SJSA1 (cell line): Measurements from ENCODE around the gene SGF29. TPM values are rescaled to one million over a fixed set of nuclear protein-coding genes. Genes with fewer than 3 reads are reported as not detected.
"Not testable (repeated sequence)": the region's sequence is repeated elsewhere in the genome, so short reads cannot be mapped to it uniquely, and the experiment has no call there.

Experiments
- DNase-seq, 2 experiments: peaks; one replicate each; pipeline ENCODE4 v3.0.0-alpha.2; 2015 to 2020; ENCODE audit warnings: low spot score in 2 of 2, low read depth in 1 of 2
- H3K27ac ChIP-seq: fragments of 250-450 bp; sonication (Bioruptor Pico); 2 replicates; pipeline ENCODE4 v1.5.1; 2020; ENCODE audit warnings: mild to moderate bottlenecking, moderate library complexity
- H3K27me3 ChIP-seq: fragments of 250-450 bp; sonication (Bioruptor Pico); replicated peaks from 2 replicates; pipeline ENCODE4 v1.5.1; 2020; ENCODE audit warnings: mild to moderate bottlenecking, moderate library complexity
- H3K36me3 ChIP-seq: fragments of 250-450 bp; sonication (Bioruptor Pico); 2 replicates; pipeline ENCODE4 v1.5.1; 2020; ENCODE audit warnings: mild to moderate bottlenecking
- H3K4me1 ChIP-seq: fragments of 250-450 bp; sonication (Bioruptor Pico); replicated peaks from 2 replicates; pipeline ENCODE4 v1.6.1; 2021; ENCODE audit warnings: mild to moderate bottlenecking
- H3K4me3 ChIP-seq: fragments of 250-450 bp; sonication (Bioruptor Pico); 2 replicates; pipeline ENCODE4 v1.5.1; 2020; ENCODE audit warnings: mild to moderate bottlenecking
- H3K9me3 ChIP-seq: fragments of 250-450 bp; sonication (Bioruptor Pico); replicated peaks from 2 replicates; pipeline ENCODE4 v1.5.1; 2020; ENCODE audit warnings: mild to moderate bottlenecking
- total RNA-seq: library from RNA; depleted of rRNA; stranded (reverse); fragments of >200 nt; shearing (Covaris generic); gene quantifications from 2 replicates; pipeline ENCODE4 v1.2.3, GENCODE V29; 2014

Gene SGF29
- total RNA-seq, 1 experiment from 2014 or later, result 20.6 TPM

DNA sequence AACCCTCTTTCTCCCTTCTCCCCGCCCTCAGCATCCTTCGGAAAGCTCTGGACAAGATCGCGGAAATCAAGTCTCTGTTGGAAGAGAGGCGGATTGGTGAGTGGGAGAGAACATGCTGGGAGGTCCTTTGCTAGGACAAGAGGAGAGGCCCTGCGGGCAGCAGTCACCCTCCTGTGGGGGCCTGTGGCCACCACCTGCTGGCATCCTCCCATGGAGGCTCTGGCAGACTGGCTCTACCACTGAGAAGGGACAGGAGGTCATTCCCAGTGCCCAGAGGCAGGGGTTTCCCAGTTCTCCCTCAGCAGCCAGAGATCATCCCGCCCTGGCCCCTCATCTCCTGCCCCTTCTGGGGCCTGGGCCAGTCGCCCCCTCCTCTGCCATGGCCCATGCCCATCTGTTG lies 35.3 kb downstream of the SGF29 start:
- Histone ChIP-seq H3K36me3 (peaks cover 26% of the 10 kb centered on the region), H3K4me1 (peaks cover 6% of the 10 kb centered on the region), H3K27ac (no peak overlapping the region), H3K9me3 (no peaks in the 10 kb centered on the region), H3K4me3 (no peak overlapping the region), H3K27me3 (no peaks in the 10 kb centered on the region)
- no peak for DNase-seq

DNA sequence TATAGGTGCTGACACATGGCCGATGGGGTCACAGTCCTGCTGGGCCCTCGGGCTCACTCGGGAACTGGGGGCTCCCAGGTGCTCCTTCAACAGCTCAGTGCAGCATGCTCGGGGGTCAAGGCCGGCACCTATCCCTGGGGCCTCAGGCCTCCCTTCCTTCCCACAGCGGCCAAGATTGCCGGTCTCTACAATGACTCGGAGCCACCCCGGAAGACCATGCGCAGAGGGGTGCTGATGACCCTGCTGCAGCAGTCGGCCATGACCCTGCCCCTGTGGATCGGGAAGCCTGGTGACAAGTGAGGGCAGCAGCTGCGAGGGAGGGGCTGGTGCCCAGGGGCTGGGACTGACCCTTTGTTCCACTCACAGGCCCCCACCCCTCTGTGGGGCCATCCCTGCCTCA lies 36.2 kb downstream of the SGF29 start:
- no peaks in the 10 kb centered on the region for H3K9me3 ChIP-seq
- H3K27me3 ChIP-seq, result no peaks in the 10 kb centered on the region
- peaks cover 26% of the 10 kb centered on the region for H3K36me3 ChIP-seq
- peaks cover 6% of the 10 kb centered on the region for H3K4me1 ChIP-seq
- H3K27ac ChIP-seq, result no peak overlapping the region
- no peak for DNase-seq
- no peak overlapping the region for H3K4me3 ChIP-seq

DNA sequence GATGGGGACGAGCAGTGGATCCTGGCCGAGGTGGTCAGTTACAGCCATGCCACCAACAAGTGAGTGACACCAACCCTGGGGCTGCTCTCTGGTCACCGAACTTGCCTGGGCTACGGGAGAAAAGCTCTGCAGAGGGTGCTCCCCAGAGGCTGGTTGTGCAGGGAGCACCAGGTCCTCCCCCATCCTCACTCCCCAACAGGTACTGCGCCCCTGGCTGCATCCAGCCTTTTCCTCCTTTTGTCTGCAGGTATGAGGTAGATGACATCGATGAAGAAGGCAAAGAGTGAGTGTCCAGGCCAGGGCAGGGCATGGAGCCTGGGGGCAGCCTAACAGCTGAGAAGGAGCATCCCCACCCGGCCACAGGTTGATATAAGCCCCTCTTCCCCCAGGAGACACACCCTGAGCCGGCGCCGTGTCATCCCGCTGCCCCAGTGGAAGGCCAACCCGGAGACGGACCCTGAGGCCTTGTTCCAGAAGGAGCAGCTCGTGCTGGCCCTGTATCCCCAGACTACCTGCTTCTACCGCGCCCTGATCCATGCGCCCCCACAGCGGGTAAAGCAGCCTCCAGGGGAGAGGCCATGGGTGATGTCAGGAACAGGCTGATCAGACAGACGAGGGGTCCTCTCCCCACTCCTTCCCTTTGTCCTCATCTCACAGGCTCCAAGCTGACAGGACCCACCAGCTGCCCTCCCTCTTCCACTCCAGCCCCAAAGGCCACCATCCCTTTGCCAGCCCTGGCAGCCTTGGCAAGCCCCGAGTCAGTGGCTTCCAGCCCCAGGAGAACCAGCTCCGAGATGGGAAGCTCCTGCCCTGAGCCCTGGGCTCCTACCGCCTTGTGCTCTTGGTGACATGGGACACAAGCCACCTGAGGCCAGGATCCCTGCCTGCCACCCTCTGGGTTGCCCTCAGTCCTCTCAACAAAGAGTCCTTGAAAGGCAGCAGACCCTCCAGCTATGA lies 36.9 kb downstream of the SGF29 start:
- Histone ChIP-seq H3K36me3 (peaks cover 22% of the 10 kb centered on the region), H3K9me3 (no peaks in the 10 kb centered on the region), H3K4me1 (peaks cover 6% of the 10 kb centered on the region), H3K27me3 (no peaks in the 10 kb centered on the region), H3K4me3 (no peak overlapping the region), H3K27ac (no peak overlapping the region)
- no peak for DNase-seq

DNA sequence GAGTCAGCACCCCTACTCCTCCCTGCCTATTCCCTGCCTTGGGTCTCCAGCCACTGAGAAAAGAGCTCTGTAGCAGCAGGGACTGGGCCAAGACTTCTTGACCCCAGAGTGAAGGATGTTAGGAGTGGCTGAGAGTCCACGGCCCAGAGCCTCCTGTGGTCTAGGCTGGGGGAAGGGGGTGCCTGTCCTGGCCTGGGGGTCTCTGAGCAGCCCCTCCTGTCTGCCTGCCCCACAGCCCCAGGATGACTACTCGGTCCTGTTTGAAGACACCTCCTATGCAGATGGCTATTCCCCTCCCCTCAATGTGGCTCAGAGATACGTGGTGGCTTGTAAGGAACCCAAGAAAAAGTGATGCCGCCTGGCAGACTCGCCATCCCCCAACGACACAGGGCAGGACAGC lies 37.6 kb downstream of the SGF29 start:
- Histone ChIP-seq H3K9me3 (no peaks in the 10 kb centered on the region), H3K27ac (no peak overlapping the region), H3K4me3 (no peak overlapping the region), H3K36me3 (peaks cover 19% of the 10 kb centered on the region), H3K27me3 (no peaks in the 10 kb centered on the region), H3K4me1 (peaks cover 6% of the 10 kb centered on the region)
- no peak for DNase-seq

DNA sequence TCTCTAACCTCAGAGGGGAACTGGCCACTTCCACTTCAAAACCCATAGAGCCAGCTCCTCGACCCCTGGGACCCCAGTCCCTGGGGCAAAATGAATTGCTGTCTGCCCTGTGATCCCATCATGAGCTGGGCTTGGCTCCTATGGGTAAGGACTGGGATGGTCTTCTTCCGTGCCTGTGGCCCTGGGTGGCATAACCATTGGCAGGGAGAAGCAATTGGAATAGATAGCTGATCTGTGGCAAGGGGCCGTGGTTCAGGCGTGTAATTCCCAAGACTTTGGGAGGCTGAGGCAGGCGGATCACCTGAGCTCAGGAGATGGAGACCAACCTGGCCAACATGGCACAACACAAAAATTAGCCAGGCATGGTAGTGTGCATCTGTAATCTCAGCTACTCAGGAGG lies 38.8 kb downstream of the SGF29 start:
- Histone ChIP-seq H3K9me3 (no peaks in the 10 kb centered on the region), H3K4me1 (peaks cover 1% of the 10 kb centered on the region), H3K27me3 (no peaks in the 10 kb centered on the region), H3K36me3 (peaks cover 16% of the 10 kb centered on the region), H3K27ac (no peak overlapping the region), H3K4me3 (no peak overlapping the region)
- no peak for DNase-seq

DNA sequence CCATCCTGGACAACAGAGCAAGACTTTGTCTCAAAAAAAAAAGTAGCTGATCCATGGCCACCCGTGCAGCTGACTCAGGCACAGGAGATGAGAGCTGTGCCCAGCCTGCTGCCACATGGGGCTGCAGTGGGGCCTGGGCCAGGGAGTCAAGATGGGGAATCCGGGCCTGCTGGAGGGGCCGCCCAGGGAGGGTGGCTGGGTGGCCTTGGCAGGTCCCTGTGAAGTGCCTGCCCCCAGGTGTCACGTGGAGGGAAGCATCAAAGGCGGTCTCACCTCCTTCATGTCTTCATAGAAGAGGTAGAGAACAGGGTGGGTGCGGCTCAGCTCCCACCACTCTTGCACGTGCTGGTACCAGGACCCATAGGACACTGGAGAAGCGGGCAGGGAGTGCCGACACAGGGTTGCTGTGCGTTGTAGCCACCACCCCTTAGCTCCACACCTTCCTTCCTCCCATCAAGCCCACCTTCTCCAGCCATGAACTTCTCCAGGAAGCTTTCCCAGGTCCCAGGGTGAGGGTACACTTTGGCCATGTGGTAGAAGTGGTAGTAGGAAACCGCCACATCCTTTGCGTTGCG lies 39.3 kb downstream of the SGF29 start:
- Histone ChIP-seq H3K27me3 (no peaks in the 10 kb centered on the region), H3K4me1 (no peaks in the 10 kb centered on the region), H3K9me3 (no peaks in the 10 kb centered on the region)

DNA sequence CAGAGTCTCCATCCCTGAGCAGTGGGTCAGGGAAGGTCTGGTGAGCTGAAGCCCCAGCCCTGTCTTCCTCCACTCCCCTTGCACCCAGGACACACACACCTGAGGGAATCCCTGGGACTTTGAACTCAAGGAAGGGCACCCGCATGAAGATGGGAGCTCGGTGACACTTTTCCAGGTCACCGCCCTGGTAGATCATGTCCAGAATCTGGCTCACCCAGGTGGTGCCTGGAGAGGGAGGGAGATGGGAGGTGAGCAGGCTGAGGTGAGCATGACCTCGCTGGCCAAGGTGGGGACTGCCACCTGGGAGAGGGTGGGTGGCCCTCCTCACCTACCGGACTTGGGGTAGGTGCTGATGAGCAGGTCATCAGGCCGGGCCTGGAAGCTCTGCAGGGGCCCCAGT lies 41.7 kb downstream of the SGF29 start:
- not testable (repeated sequence) for DNase-seq, H3K4me3 ChIP-seq, H3K27ac ChIP-seq, H3K27me3 ChIP-seq, H3K9me3 ChIP-seq, H3K36me3 ChIP-seq, H3K4me1 ChIP-seq

More for the DNA sequence above, 39.3 kb downstream of the SGF29 start:
- H3K27ac ChIP-seq, result no peak overlapping the region
- peaks cover 16% of the 10 kb centered on the region for H3K36me3 ChIP-seq
- DNase-seq, result no peak
- H3K4me3 ChIP-seq, result no peak overlapping the region

DNA sequence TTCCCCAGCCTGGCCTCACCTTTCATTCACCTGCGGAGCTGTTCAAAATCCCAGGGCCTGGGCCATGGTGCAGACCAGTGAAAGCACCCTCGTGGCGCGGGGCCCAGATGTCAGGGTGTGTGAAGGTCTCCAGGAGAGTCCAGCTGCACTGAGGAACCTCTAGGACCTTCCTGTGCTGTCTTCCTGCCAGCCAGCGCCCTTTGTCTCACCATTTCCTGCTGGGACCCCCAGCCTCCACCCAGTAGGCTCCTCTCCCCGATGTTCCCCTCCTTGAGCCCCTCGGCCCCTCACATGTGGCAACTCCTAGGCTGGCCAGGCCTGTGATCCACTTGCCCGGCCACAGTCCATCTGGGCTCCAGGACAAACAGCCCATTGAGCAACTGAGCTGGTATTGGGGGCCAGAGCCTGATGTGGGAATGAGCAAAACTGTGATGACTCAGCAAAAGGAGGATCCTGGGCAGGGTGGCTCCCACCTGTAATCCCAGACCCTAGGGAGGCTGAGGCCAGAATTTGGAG lies 42.5 kb downstream of the SGF29 start:
- H3K27ac ChIP-seq, result no peak overlapping the region
- no peaks in the 10 kb centered on the region for H3K9me3 ChIP-seq
- no peaks in the 10 kb centered on the region for H3K4me1 ChIP-seq
- DNase-seq, result no peak
- H3K27me3 ChIP-seq, result no peaks in the 10 kb centered on the region
- peaks cover under 1% of the 10 kb centered on the region for H3K36me3 ChIP-seq
- H3K4me3 ChIP-seq, result no peak overlapping the region

DNA sequence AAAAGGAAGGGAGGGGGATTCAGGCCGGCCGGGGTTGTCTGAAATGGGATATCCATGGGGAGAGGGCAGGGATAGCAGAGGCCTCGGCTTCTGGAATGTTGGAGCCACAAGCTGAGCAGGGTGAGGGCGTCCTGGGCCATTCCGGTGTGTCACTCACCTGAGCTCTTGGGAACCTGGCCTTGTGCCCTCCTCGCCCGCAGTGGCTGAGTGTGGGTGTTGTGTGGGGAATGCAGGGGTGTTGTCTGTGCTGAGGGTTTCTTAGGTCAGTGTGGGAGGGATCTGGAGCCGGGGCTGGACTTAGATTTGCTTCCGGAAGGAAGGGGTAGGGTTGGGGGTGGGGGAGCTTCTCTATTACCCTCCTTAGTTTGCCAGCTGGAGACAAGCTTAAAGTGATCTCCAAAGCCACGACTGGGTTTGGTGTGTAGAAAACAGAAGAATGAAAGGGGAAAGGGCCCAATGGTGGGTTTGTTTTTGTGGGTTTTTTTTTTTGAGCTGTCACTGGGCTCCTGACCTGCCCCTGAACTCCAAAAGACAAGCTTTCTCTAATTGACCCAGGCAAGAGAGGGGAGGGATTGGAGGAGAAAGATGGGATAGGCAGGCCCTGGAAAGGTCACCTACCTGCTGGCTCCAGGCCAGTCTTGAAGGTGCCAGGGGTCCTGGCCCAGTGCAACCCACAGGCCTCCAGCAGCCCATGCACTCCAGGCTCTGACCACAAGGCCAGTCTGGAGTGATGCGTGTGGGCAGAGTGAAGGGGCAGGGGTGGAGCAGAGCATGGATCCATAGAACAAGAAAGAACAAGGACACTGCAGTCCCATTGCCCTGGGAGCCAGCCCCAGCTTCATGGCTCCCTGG lies 43.3 kb downstream of the SGF29 start, which contains the start of gene SULT1A2:
TSS of gene SULT1A2 (minus strand) at position 211 of the 852 bp plus-strand sequence. CDS start 1,120 bp downstream, outside the sequence.
- Histone ChIP-seq H3K4me3 (no peak within 1 kb of the TSS), H3K27ac (no peak within 1 kb of the TSS), H3K36me3 (no peaks in the 10 kb centered on the region), H3K4me1 (no peaks in the 10 kb centered on the region), H3K27me3 (no peaks in the 10 kb centered on the region), H3K9me3 (no peaks in the 10 kb centered on the region)
- no peak for DNase-seq

DNA sequence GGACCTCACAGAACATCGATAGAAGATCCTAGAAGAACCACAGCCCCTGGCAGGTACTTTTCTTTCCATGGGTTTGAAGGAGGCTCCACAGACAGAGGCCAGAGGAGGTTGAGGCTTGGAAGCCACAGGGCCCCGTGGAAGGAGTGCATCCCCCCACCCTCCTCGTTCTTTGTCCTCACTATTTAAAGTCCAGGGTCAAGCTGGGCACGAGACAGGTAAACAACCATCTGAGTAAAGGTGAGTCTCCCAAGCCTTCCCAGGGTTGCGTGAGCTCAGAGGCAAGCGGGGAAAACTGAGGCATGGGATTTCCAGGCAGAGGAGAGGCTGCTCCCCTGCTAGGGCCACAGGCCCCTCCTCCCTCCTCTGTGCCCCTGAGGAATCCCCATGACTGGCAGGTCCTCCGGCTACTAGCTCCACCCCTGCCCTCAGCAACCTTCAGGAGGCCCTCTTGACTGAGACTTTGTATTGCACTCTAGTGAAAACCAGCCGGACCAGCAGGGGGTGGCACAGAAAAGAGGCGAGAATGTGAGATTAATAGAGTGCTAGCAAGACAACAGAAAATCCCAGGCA lies 44.1 kb downstream of the SGF29 start:
- Histone ChIP-seq H3K4me1 (no peaks in the 10 kb centered on the region), H3K9me3 (no peaks in the 10 kb centered on the region), H3K27ac (no peak overlapping the region), H3K36me3 (no peaks in the 10 kb centered on the region), H3K27me3 (no peaks in the 10 kb centered on the region), H3K4me3 (no peak overlapping the region)
- DNase-seq, result no peak

DNA sequence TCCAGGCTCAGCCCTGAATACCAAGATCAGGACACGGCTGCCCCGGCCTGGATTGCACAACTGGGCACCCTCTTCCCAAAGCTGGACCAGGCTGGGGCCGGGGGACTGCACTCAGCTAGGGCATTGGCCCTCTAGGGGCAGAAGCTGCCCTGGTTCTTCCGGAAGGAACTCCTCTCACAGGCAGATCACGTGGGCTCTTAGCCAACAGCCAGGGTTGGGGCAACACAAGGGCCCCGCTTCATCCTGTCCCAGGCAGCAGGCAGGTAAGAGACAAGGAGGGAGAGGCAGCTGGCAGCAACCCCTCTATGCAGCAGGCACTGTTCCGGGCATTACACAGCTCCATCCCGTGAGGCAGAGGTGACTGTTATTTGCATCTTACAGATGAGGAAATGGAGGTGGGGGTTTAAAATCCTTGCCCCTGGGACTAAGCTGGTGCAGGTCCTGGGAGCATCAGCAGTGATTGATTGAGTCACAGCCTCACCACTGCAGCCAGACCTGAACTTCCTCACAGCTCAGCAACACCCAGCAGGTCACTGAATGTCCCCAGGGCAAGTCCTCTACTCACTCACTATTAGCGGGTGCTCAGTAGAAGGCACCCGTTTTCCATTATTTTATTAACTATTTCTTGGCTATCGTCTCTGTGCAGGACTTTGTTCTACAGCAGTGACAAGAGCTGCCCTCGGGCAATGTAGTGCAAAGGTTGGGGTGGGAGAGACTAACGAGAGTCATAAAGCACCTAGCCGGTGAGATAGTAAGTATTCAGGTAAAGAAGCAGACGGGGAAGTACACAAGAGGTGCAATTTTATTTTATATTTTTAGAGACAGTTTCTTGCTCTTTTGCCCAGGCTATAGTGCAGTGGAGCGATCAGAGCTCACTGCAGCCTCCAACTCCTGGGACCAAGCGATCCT lies 45.9 kb downstream of the SGF29 start:
- DNase-seq, H3K9me3 ChIP-seq, H3K27ac ChIP-seq, H3K4me1 ChIP-seq, H3K4me3 ChIP-seq, H3K27me3 ChIP-seq, H3K36me3 ChIP-seq: not testable (repeated sequence)

DNA sequence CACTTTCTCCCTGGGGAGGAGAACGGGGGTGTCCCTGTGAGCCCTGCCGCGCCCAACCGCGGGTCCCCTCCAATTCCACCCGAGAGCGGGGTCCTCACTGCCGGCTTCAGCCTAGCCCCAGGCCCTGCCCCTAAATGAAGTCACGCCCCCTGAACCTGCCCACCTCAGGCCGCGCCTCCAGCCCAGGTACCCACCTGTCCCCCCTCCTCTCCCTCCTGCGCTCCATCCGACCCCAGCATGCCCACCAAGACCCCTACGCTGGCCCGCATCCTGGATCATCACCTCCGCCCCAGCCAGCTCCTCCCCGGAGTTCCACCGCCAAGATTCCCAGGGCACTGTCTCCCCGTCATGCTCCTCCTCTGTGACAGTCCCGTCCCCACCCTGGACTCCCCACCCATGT lies 47.2 kb downstream of the SGF29 start:
- H3K4me1 ChIP-seq, DNase-seq, H3K27ac ChIP-seq, H3K4me3 ChIP-seq, H3K9me3 ChIP-seq, H3K27me3 ChIP-seq, H3K36me3 ChIP-seq: not testable (repeated sequence)
